GM12891 (cell line): ENCODE results near the gene RABL6.

Experiments
- DNase-seq: peaks from one replicate; pipeline ENCODE4 v3.0.0; 2011; ENCODE audit warnings: low spot score; ENCODE audit not compliant: insufficient read length
- FAIRE-seq: peaks from 2 replicates; lab custom pipeline; 2011; peaks lifted over from hg19 to GRCh38; lab: Jason Lieb, UNC
- PAX5 ChIP-seq: IDR thresholded peaks from 2 replicates; pipeline ENCODE4 v1.6.1; 2011; ENCODE audit warnings: low read length, moderate library complexity, mild to moderate bottlenecking; ENCODE audit not compliant: insufficient read depth, severe bottlenecking
- POLR2A ChIP-seq: IDR thresholded peaks from 2 replicates; pipeline ENCODE4 v1.6.1; 2011; ENCODE audit warnings: low read depth, low read length, control low read depth
- POLR2AphosphoS5 ChIP-seq: IDR thresholded peaks from 2 replicates; pipeline ENCODE4 v1.6.1; 2011; ENCODE audit warnings: low read depth, low read length, control low read depth
- POU2F2 ChIP-seq: IDR thresholded peaks from 2 replicates; pipeline ENCODE4 v1.6.1; 2011; ENCODE audit warnings: low read depth, mild to moderate bottlenecking, control low read depth, low read length, moderate library complexity
- SPI1 ChIP-seq: IDR thresholded peaks from 2 replicates; pipeline ENCODE4 v1.6.1; 2011; ENCODE audit warnings: low read depth, low read length, control low read depth
- TAF1 ChIP-seq: IDR thresholded peaks from 2 replicates; pipeline ENCODE4 v1.6.1; 2011; ENCODE audit warnings: low read depth, low read length, control low read depth

The RABL6 gene

GRCh38 chr9:136825295-136826187 lies 17.8 kb downstream of the RABL6 start:
- TF ChIP-seq POU2F2, result no peak
- no peak for TF ChIP-seq PAX5
- no peak for TF ChIP-seq TAF1
- no peak for TF ChIP-seq SPI1
- no peak for TF ChIP-seq POLR2A
- TF ChIP-seq POLR2AphosphoS5, result no peak
- DNase-seq, result no peak
- no peak for FAIRE-seq

- FAIRE-seq (no peak), DNase-seq (no peak)
- TF ChIP-seq TAF1 (no peak), PAX5 (no peak), POLR2AphosphoS5 (no peak), SPI1 (no peak), POLR2A (no peak), POU2F2 (no peak)
Measured at GRCh38 chr9:136826188-136826541, 18.4 kb downstream of the RABL6 start.

GRCh38 chr9:136826703-136827582 lies 19.2 kb downstream of the RABL6 start:
- FAIRE-seq (no peak), DNase-seq (no peak)
- no peak for TF ChIP-seq POLR2AphosphoS5
- no peak for TF ChIP-seq SPI1
- no peak for TF ChIP-seq TAF1
- TF ChIP-seq POU2F2, result no peak
- TF ChIP-seq PAX5, result no peak
- no peak for TF ChIP-seq POLR2A

- TF ChIP-seq SPI1 (no peak), POLR2AphosphoS5 (no peak), PAX5 (no peak), TAF1 (no peak), POLR2A (no peak), POU2F2 (no peak)
- no peak for DNase-seq
- no peak for FAIRE-seq
Measured at GRCh38 chr9:136827794-136828473, 20.2 kb downstream of the RABL6 start.

GRCh38 chr9:136828474-136829140 lies 20.9 kb downstream of the RABL6 start:
- FAIRE-seq, result no peak

GRCh38 chr9:136829412-136829811 lies 21.7 kb downstream of the RABL6 start:
- TF ChIP-seq SPI1 (no peak), PAX5 (no peak), TAF1 (no peak), POLR2A (no peak), POLR2AphosphoS5 (no peak), POU2F2 (no peak)
- no peak for DNase-seq
- FAIRE-seq, result no peak

More at GRCh38 chr9:136828474-136829140, 20.9 kb downstream of the RABL6 start:
- DNase-seq, result no peak
- no peak for TF ChIP-seq PAX5
- TF ChIP-seq POLR2A, result no peak
- TF ChIP-seq POU2F2, result no peak
- TF ChIP-seq POLR2AphosphoS5, result no peak
- no peak for TF ChIP-seq SPI1

GRCh38 chr9:136829981-136830885 lies 22.5 kb downstream of the RABL6 start:
- no peak for TF ChIP-seq TAF1
- no peak for TF ChIP-seq PAX5
- no peak for TF ChIP-seq SPI1
- TF ChIP-seq POU2F2, result no peak
- TF ChIP-seq POLR2A, result no peak
- TF ChIP-seq POLR2AphosphoS5, result no peak
- FAIRE-seq (no peak), DNase-seq (no peak)
